Measurements from ENCODE around the gene AGA.

The AGA gene

GRCh38 chr4:177419434-177419833, 22.8 kb downstream of the AGA start:
- no peak for DNase-seq
- no peak for TF ChIP-seq GATA1 (IDR thresholded peaks at IDR 0.05; ENCODE audit: low read depth, low read length)
- TF ChIP-seq POLR2A (IDR thresholded peaks at IDR 0.05; ENCODE audit: low read length), result no peak

- TF ChIP-seq GATA1 (IDR thresholded peaks at IDR 0.05; ENCODE audit: low read depth, low read length) (no peak), POLR2A (IDR thresholded peaks at IDR 0.05; ENCODE audit: low read length) (no peak)
Measured at GRCh38 chr4:177413656-177414055, 28.6 kb downstream of the AGA start.

GRCh38 chr4:177413076-177413475, 29.2 kb downstream of the AGA start:
- DNase-seq, result no peak
- no peak for TF ChIP-seq GATA1 (IDR thresholded peaks at IDR 0.05; ENCODE audit: low read depth, low read length)
- TF ChIP-seq POLR2A (IDR thresholded peaks at IDR 0.05; ENCODE audit: low read length), result no peak

More at GRCh38 chr4:177413656-177414055, 28.6 kb downstream of the AGA start:
- DNase-seq, result no peak

- no peak for TF ChIP-seq GATA1 (IDR thresholded peaks at IDR 0.05; ENCODE audit: low read depth, low read length)
- TF ChIP-seq POLR2A (IDR thresholded peaks at IDR 0.05; ENCODE audit: low read length), result no peak
- DNase-seq, result no peak
Measured at GRCh38 chr4:177411996-177412395, 30.2 kb downstream of the AGA start.

GRCh38 chr4:177410566-177410965, 31.7 kb downstream of the AGA start:
- no peak for DNase-seq
- no peak for TF ChIP-seq GATA1 (IDR thresholded peaks at IDR 0.05; ENCODE audit: low read depth, low read length)
- no peak for TF ChIP-seq POLR2A (IDR thresholded peaks at IDR 0.05; ENCODE audit: low read length)

GRCh38 chr4:177408023-177408422, 34.2 kb downstream of the AGA start:
- TF ChIP-seq POLR2A (IDR thresholded peaks at IDR 0.05; ENCODE audit: low read length) (no peak), GATA1 (IDR thresholded peaks at IDR 0.05; ENCODE audit: low read depth, low read length) (no peak)
- DNase-seq, result no peak

- no peak for TF ChIP-seq POLR2A (IDR thresholded peaks at IDR 0.05; ENCODE audit: low read length)
- TF ChIP-seq GATA1 (IDR thresholded peaks at IDR 0.05; ENCODE audit: low read depth, low read length), result no peak
Measured at GRCh38 chr4:177405508-177405907, 36.7 kb downstream of the AGA start.

GRCh38 chr4:177404986-177405385, 37.3 kb downstream of the AGA start:
- TF ChIP-seq POLR2A (IDR thresholded peaks at IDR 0.05; ENCODE audit: low read length), result no peak
- TF ChIP-seq GATA1 (IDR thresholded peaks at IDR 0.05; ENCODE audit: low read depth, low read length), result no peak
- DNase-seq, result no peak

More at GRCh38 chr4:177405508-177405907, 36.7 kb downstream of the AGA start:
- DNase-seq, result no peak

- DNase-seq, result no peak
- TF ChIP-seq GATA1 (IDR thresholded peaks at IDR 0.05; ENCODE audit: low read depth, low read length) (no peak), POLR2A (IDR thresholded peaks at IDR 0.05; ENCODE audit: low read length) (no peak)
Measured at GRCh38 chr4:177404342-177404741, 37.9 kb downstream of the AGA start.

GRCh38 chr4:177403746-177404145, 38.5 kb downstream of the AGA start:
- TF ChIP-seq GATA1 (IDR thresholded peaks at IDR 0.05; ENCODE audit: low read depth, low read length) (no peak), POLR2A (IDR thresholded peaks at IDR 0.05; ENCODE audit: low read length) (no peak)

GRCh38 chr4:177401658-177402273, 40.5 kb downstream of the AGA start:
- no peak for DNase-seq
- no peak for TF ChIP-seq POLR2A (IDR thresholded peaks at IDR 0.05; ENCODE audit: low read length)
- no peak for TF ChIP-seq GATA1 (IDR thresholded peaks at IDR 0.05; ENCODE audit: low read depth, low read length)

More at GRCh38 chr4:177403746-177404145, 38.5 kb downstream of the AGA start:
- no peak for DNase-seq

- TF ChIP-seq POLR2A (IDR thresholded peaks at IDR 0.05; ENCODE audit: low read length), result no peak
- no peak for TF ChIP-seq GATA1 (IDR thresholded peaks at IDR 0.05; ENCODE audit: low read depth, low read length)
- DNase-seq, result no peak
Measured at GRCh38 chr4:177400030-177400429, 42.2 kb downstream of the AGA start.

GRCh38 chr4:177396352-177396751, 45.9 kb downstream of the AGA start:
- TF ChIP-seq POLR2A (IDR thresholded peaks at IDR 0.05; ENCODE audit: low read length) (no peak), GATA1 (IDR thresholded peaks at IDR 0.05; ENCODE audit: low read depth, low read length) (no peak)
- DNase-seq, result no peak

- no peak for TF ChIP-seq GATA1 (IDR thresholded peaks at IDR 0.05; ENCODE audit: low read depth, low read length)
- no peak for TF ChIP-seq POLR2A (IDR thresholded peaks at IDR 0.05; ENCODE audit: low read length)
- DNase-seq, result no peak
Measured at GRCh38 chr4:177393236-177393635, 49.0 kb downstream of the AGA start.

GRCh38 chr4:177391953-177392352, 50.3 kb downstream of the AGA start:
- TF ChIP-seq POLR2A (IDR thresholded peaks at IDR 0.05; ENCODE audit: low read length), result no peak
- no peak for TF ChIP-seq GATA1 (IDR thresholded peaks at IDR 0.05; ENCODE audit: low read depth, low read length)
- no peak for DNase-seq

Data from erythroblast (primary cell).